GM15510 (cell line): ENCODE measurements around the gene EMILIN2.

Experiments used
- POLR2A ChIP-seq: IDR thresholded peaks from 3 replicates; pipeline ENCODE4 v1.6.1; 2011; ENCODE audit warnings: borderline replicate concordance; ENCODE audit not compliant: insufficient read length; ENCODE audit errors: extremely low read depth

EMILIN2 gene

GRCh38 chr18:2846636-2847316, at the start of gene EMILIN2:
Gene EMILIN2 (plus strand): TSS chr18:2847006. CDS start chr18:2847189, 183 bp downstream.
- no peak for TF ChIP-seq POLR2A

- TF ChIP-seq POLR2A: no peak
These were observed 48.9 kb upstream of the EMILIN2 start for GRCh38 chr18:2797951-2798350.

GRCh38 chr18:2799369-2799768, 47.4 kb upstream of the EMILIN2 start:
- TF ChIP-seq POLR2A: no peak

- no peak for TF ChIP-seq POLR2A
These were observed 40.5 kb upstream of the EMILIN2 start for GRCh38 chr18:2805970-2806943.

- TF ChIP-seq POLR2A: no peak
These were observed 35.4 kb upstream of the EMILIN2 start for GRCh38 chr18:2811416-2811815.

- no peak for TF ChIP-seq POLR2A
These were observed 31.9 kb upstream of the EMILIN2 start for GRCh38 chr18:2814928-2815327.

- no peak for TF ChIP-seq POLR2A
These were observed 28.5 kb upstream of the EMILIN2 start for GRCh38 chr18:2818281-2818680.

- TF ChIP-seq POLR2A: no peak
These were observed 25.1 kb upstream of the EMILIN2 start for GRCh38 chr18:2821695-2822094.

- no peak for TF ChIP-seq POLR2A
These were observed 24.4 kb upstream of the EMILIN2 start for GRCh38 chr18:2822213-2822921.

GRCh38 chr18:2823202-2823601, 23.6 kb upstream of the EMILIN2 start:
- TF ChIP-seq POLR2A: no peak

GRCh38 chr18:2823966-2824365, 22.8 kb upstream of the EMILIN2 start:
- TF ChIP-seq POLR2A: no peak

- TF ChIP-seq POLR2A: no peak
These were observed 21.9 kb upstream of the EMILIN2 start for GRCh38 chr18:2824865-2825264.

GRCh38 chr18:2825613-2826175, 21.1 kb upstream of the EMILIN2 start:
- TF ChIP-seq POLR2A: no peak

- no peak for TF ChIP-seq POLR2A
These were observed 20.2 kb upstream of the EMILIN2 start for GRCh38 chr18:2826581-2826980.

- TF ChIP-seq POLR2A: no peak
These were observed 19.7 kb upstream of the EMILIN2 start for GRCh38 chr18:2827061-2827460.
